PC-3 (cell line): ENCODE measurements around the gene VSX1.

Experiments used
- CTCF ChIP-seq: fragments of 300-600 bp; sonication (generic); conservative IDR thresholded peaks from 2 replicates; pipeline ENCODE4 v1.5.1; 2017; ENCODE audit warnings: antibody characterized with exemption, low read depth, mild to moderate bottlenecking, low read length
- EZH2 ChIP-seq: fragments of 300-600 bp; sonication (generic); IDR thresholded peaks from one replicate; pipeline ENCODE4 v1.6.1; 2017; ENCODE audit warnings: antibody characterized with exemption, mild to moderate bottlenecking, low read length; ENCODE audit not compliant: unreplicated experiment
- EZH2phosphoT487 ChIP-seq: fragments of 300-600 bp; sonication (generic); IDR thresholded peaks from 2 replicates; pipeline ENCODE4 v1.6.1; 2018; ENCODE audit warnings: mild to moderate bottlenecking, antibody characterized with exemption, low read length, borderline replicate concordance

GRCh38 chr20:25052255-25053194 lies 29.4 kb downstream of the VSX1 start:
- TF ChIP-seq CTCF (no peak), EZH2 (no peak), EZH2phosphoT487 (no peak)
